GM19025 (cell line): ENCODE results near the gene DNM2.

Source experiments
- ATAC-seq: cut with Tn5 transposase; IDR thresholded peaks from one replicate; pipeline ENCODE4 v1.9.1; 2021; ENCODE audit warnings: mild to moderate bottlenecking, low read depth, moderate library complexity; ENCODE audit not compliant: unreplicated experiment

The DNM2 gene

GRCh38 chr19:10768936-10769335 lies 51.1 kb downstream of the DNM2 start:
- ATAC-seq: no peak

GRCh38 chr19:10769533-10770491 lies 51.9 kb downstream of the DNM2 start:
- ATAC-seq: no peak

- ATAC-seq: no peak
Measured at GRCh38 chr19:10773969-10774368, 56.1 kb downstream of the DNM2 start.

DNA sequence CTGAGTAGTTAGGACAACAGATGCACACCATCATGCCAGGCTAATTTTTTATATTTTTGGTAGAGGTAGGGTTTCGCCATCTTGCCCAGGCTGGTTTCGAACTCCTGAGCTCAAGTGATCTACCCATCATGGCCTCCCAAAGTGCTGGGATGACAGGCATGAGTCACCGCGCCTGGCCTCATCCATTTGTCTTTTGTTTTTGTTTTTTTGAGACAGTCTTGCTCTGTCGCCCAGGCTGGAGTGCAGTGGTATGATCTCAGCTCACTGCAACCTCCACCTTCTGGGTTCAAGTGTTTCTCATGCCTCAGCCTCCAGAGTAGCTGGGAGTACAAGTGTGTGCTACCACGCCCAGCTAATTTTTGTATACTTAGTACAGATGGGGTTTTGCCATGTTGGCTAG lies 57.0 kb downstream of the DNM2 start:
- ATAC-seq: no peak

DNA sequence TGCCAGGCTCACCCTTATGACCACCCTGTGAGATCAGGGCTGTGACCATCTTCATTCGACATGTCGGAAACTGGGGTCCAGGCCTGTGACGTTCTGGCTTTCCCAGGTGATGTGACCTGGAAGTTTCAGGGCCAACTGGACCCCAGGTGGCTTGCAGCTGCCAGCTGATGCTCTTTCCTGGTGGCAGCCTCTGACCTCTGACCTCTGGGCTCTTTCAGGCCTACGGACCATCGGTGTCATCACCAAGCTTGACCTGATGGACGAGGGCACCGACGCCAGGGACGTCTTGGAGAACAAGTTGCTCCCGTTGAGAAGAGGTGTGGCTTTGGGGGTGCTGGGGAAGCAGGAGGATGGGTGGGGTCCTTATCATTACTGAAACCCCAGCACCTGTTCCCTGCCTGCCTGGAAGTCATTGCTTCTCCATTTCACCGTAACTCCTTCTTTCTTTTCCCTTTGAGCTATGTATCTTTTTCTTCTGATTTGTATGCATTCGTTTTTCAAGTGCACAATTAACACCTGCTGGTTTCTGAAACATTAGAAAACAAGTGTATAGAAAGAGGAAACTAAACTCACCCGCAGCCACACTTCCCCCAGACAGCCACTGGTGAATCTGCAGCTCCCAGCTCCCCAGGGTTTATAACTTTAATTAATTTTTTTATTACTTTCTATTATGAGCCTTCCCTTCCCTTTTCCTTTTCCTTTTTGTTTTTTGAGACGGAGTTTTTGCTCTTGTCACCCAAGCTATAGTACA lies 59.2 kb downstream of the DNM2 start:
- no peak for ATAC-seq

DNA sequence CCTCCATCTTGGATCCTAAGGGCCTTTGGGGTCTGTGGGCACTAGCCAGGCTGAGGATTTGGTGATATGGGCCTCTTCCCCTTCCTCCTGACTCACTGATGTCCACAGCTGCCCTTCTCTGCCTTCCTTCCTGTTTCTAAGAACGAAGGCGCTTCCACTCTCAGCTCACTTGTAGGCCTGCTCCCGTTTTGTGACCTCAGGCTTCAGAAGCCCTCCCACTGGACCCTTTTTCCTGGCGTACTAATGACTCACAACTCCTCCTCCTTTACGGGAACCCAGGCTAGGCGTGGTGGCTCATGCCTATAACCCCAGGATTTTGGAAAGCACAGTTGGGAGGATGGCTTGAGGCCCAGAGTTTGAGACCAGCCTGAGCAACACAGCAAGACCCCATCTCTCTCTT lies 62.5 kb downstream of the DNM2 start:
- ATAC-seq: no peak

- ATAC-seq: no peak
Measured at GRCh38 chr19:10782795-10783194, 64.9 kb downstream of the DNM2 start.

- ATAC-seq: no peak
Measured at GRCh38 chr19:10784257-10784656, 66.4 kb downstream of the DNM2 start.

DNA sequence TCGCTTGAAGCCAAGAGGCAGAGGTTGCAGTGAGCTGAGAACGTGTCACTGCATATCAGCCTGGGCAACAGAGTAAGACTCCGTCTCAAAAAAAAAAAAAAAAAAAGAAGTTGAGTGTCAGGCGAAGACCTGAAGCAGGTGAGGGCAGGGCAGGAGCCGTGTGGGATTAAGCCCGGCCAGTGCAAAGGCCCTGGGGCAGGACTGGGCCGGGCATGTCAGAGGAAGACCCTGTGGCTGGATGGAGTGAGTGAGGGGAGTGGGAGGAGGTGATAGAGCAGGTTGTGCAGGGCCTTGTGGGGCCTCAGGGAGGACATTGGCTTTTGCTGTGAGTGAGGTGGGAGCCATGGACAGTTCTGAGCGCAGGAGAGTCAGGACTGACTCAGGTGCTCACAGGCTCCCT lies 70.3 kb downstream of the DNM2 start:
- no peak for ATAC-seq

DNA sequence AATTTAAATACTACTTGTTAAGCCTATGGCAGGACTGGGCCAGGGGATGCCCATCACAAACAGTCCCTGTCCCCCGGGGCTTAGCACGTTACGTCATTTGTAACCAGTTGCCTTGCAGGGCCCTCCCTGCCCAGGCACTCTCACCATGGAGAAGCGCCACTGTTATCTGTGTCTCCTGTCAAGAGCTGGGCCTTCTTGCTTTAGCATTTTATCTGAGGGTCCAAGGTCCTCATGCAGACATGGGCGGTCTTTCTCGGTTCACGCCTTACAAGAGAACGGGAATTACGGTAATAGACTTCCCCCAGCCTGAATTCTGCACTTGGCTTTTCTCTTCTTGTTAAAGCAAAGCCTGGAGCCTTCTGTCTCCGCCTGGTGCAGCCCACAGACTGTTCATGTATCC lies 72.0 kb downstream of the DNM2 start:
- ATAC-seq: no peak

DNA sequence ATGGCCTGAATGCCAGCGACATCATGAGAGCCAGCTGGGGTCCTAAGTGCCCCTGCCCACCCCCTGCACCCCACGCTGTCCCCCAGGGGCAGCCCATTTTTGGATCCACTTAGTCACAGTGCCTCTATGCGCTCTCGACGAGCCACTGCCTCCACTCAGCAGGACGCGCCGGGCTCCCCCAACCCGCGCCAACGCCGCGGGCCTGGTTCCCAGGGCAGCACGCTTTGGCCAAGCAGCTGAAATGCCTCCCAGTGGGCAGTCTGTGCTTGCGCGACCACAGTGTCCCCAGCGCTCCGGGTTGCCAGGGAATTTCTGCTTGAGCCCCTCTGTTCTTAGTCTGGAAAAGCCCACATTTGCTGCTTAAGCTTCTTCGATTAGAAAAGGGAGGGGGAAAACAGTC lies 78.8 kb downstream of the DNM2 start:
- no peak for ATAC-seq

- no peak for ATAC-seq
Measured at GRCh38 chr19:10797078-10797477, 79.2 kb downstream of the DNM2 start.

DNA sequence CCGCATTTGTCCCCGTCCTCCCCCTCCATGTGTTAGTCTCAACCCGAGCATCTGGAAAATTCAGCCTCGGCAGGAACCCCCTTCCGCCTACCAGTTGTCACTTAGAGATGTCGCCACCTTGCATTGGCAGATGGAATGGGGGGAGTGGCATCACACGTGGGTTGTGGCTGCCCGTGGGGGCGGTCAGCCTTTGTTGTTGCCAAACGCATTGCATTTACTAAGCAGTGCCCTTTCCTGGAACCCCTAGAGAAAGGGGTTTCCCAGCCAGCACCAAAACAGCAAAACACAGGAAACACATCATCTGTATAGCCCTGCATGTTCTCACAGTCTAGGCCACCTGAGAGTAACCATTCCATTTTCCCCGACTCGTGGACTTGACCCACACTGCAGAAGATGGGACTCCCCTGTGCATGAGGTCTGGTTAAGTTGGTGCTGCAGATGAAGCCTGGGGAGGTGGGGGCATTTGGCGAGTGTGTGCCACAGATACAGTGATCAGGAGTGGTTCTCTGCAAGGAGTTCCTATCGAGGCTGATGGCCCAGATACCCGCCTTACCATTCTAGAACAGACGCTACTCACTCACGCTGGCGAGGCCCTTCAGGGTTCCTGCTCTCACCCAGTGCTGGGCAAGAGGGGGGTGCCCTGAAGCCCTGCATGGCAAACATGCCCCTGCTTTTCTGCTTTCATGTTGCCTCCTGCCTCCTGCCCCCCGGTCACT lies 79.8 kb downstream of the DNM2 start:
- ATAC-seq: peak; percentile 61

GRCh38 chr19:10800488-10800887 lies 82.6 kb downstream of the DNM2 start:
- no peak for ATAC-seq

DNA sequence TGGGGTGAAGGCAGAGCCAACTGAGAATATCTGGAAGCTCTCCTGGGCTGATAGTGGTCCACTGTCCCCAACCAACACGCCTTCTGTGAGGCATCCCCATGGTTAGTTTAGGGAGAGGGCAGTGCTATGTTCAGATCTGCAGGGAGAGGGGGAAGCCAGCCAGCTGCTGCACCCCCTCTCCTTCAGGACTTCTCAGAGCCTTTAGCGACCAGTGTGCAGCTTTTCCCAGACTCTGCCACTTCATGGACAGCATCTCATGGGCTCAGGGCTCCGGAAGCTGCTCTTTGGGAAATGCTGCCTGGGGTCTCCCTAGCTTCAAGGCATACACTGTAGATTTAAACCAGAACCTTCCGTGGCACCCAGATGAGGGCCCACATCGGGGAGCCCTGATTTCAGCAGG lies 84.6 kb downstream of the DNM2 start:
- ATAC-seq: no peak

- ATAC-seq: no peak
Measured at GRCh38 chr19:10803252-10803651, 85.4 kb downstream of the DNM2 start.

DNA sequence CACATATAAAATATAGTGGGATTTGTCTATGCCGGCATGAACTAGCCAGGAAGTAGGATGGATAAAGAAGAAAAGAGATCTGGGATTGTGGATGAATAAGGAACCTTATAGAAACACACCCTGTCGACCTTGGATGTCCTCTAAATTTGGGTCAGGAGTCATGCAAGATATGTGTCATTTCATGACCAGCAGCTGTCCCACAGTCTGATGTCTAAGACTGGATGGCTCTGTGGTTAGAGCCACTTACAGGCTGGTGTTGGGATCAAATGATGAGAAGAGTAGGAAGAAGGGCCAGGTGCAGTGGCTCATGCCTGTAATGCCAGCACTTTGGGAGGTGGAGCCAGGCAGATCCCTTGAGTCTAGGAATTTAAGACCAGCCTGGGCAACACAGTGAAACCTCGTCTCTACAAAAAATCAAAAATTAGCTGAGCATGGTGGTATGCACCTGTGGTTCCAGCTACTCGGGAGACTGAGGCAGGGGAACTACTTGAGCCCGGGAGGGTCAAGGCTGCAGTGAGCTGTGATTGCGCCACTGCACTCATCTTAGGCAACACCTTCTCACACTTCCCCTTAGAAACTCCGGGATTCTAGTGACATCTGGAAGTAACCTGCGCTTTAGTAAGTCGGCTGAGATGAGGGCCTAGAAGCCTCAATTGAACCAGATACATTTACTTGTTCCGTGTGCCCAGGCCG lies 87.3 kb downstream of the DNM2 start:
- ATAC-seq: no peak

DNA sequence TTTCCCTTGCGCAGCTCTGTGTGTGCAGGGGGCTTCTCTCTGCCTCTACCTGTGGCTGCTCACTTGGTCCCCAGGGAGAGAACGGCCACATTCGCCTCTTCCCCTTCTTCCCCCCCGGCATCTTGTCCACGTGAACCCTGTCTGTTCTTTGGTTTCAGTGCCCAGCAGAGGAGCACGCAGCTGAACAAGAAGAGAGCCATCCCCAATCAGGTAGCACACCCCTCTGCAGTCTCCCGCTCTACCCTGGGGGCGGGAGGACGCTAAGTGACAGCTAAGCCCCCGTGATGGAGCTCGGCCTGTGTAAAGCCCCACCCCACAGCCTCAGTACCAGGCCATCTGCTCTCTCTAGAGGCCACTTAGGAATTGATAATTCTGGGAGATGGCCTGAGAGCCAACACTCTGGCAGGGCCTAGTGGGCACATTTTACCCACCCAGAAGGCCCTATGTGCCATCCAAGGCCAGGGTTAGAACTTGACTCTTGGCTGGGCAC lies 87.9 kb downstream of the DNM2 start:
- no peak for ATAC-seq

DNA sequence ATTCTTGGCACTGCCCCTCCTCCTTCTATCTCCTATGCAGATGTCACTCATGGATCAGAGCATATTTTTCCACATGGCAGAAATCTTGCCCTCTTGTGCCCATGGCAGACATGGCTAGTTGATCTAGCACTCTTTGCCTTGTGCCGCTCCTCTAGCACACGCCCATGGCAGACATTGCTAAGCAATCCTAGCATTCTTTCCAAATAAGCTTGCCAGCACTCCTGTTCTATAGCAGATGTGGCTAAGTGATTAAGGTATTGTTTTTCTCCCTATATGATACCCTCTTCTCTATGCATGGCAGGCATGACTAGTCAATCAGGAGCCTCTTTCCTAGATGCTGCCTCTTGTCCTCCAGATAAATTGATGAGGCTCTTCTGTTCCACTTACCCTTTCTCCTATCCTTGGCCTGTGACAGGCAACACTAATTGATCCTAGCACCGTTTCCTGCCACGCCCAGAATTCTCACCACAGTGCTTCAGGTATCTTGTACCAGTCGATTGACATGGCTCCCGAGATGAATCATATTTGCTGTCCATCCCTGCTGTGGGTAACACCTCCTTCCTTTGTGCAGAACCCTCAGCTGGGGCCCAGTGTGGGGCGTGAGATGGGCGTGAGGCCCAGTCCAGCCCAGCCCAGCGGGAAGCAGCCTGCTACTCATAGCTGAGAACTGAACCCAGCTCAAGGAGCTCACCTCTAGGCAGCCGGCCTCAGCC lies 91.2 kb downstream of the DNM2 start:
- ATAC-seq: no peak
